Tibial nerve (tissue), 4 donors: Measurements from ENCODE around the gene FBXL16. TPM values are rescaled to one million over a fixed set of nuclear protein-coding genes. Genes with fewer than 3 reads are reported as not detected.

Source experiments
- DNase-seq, 2 donors: peaks; one replicate each; pipeline ENCODE4 v3.0.0-alpha.2; 2019; ENCODE audit warnings: low spot score in 2 of 2
- H3K27ac ChIP-seq, 4 donors: fragments of 200-600 bp; sonication (generic) in 3 of 4; one replicate each; pipeline ENCODE4 v1.5.1; 2017 to 2019; ENCODE audit warnings: mild to moderate bottlenecking in 1 of 4
- H3K27me3 ChIP-seq, 2 donors: fragments of 200-600 bp; sonication (generic) in 1 of 2; one replicate each; pipeline versions ENCODE4 v1.5.1 to v1.6.0; 2017 to 2019
- H3K36me3 ChIP-seq, 3 donors: fragments of 200-600 bp; sonication (generic); one replicate each; pipeline ENCODE4 v1.5.1; 2018 to 2019
- H3K4me1 ChIP-seq, 4 donors: fragments of 200-600 bp; sonication (generic) in 3 of 4; one replicate each; pipeline ENCODE4 v1.5.1; 2017 to 2019
- H3K4me3 ChIP-seq, 4 donors: fragments of 200-600 bp; sonication (generic) in 3 of 4; one replicate each; pipeline ENCODE4 v1.5.1; 2017 to 2019; ENCODE audit warnings: mild to moderate bottlenecking in 1 of 4, moderate library complexity in 1 of 4
- H3K9me3 ChIP-seq, 4 donors: fragments of 200-600 bp; sonication (generic) in 3 of 4; one replicate each; pipeline ENCODE4 v1.5.1; 2017 to 2019
- CTCF ChIP-seq, 5 experiments: fragments of 200-600 bp in 3 of 5; fragments of 450-650 bp in 2 of 5; sonication (generic) in 3 of 5; IDR thresholded peaks; one replicate each; pipeline ENCODE4 v1.5.1; 2016 to 2019; ENCODE audit warnings: antibody characterized with exemption in 5 of 5, mild to moderate bottlenecking in 3 of 5, moderate library complexity in 2 of 5
- EP300 ChIP-seq, 2 donors: sonication (generic); formaldehyde crosslinking; IDR thresholded peaks; one replicate each; pipeline ENCODE4 v1.6.1; 2017; ENCODE audit warnings: antibody characterized with exemption in 2 of 2, mild to moderate bottlenecking in 1 of 2
- POLR2A ChIP-seq, 2 donors: fragments of 450-650 bp; IDR thresholded peaks; one replicate each; pipeline ENCODE4 v1.6.1; 2017; ENCODE audit warnings: antibody characterized with exemption in 2 of 2, mild to moderate bottlenecking in 2 of 2, moderate library complexity in 2 of 2
- WGBS, 2 donors: methylation state at CpG; one replicate each; pipeline ENCODE4 v1.1.5; 2018; 5-methylcytosine and 5-hydroxymethylcytosine counted together
- total RNA-seq, 4 donors: library from RNA; depleted of rRNA; stranded (reverse); fragments of >200 nt; gene quantifications; one replicate each; pipeline ENCODE4 v1.1.0, GENCODE V29; 2016

Gene FBXL16
- total RNA-seq, 4 donors from 2014 or later, result 1.5 to 5.7 (median 3.5) TPM

DNA sequence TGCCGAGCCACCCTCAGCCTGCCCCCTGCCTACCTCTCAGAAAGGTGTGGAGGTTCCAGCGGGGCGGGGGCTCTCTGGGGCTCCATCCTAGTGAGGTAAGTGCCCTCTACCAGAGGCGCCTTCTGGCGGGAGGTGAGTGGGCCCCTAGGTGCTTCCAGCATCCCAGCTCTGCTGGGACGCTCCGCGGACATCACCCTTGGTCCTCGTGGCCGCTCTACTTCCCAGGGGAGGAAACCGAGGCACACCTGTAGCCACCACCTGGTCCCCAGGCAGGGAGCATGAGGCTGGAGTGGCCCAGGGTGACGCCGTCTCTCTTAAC lies 62.6 kb downstream of the FBXL16 start:
- Histone ChIP-seq H3K4me1 (peaks cover 0 to 58% (median 24%) of the 10 kb centered on the region in 4 donors), H3K4me3 (peak overlapping the region in 3 of 4 donors; percentile 58 to 89 (median 71)), H3K9me3 (no peaks in the 10 kb centered on the region)

More for the DNA sequence above, 62.6 kb downstream of the FBXL16 start:
- DNase-seq, result no peak
- 85 to 88% methylated on average over 4 to 10 of the region's 13 CpGs for WGBS, 2 donors
- TF ChIP-seq CTCF (IDR thresholded peaks at IDR 0.05), result no peak
- TF ChIP-seq POLR2A (IDR thresholded peaks at IDR 0.05), result no peak
- no peak for TF ChIP-seq EP300 (IDR thresholded peaks at IDR 0.05)
- Histone ChIP-seq H3K27me3 (no peaks in the 10 kb centered on the region), H3K36me3 (peaks cover 0 to 6% (median 0%) of the 10 kb centered on the region in 3 donors), H3K27ac (peak overlapping the region in 3 of 4 donors; percentile 80 to 86 (median 85))

Other genes with a start within 250 kb of the FBXL16 start
- gene CAPN15, start 178.1 kb downstream of the FBXL16 start, total RNA-seq, result 10 to 100 TPM; 19.0 to 91.5 (median 52.5) TPM
- not detected for gene PRR35, start 145.4 kb downstream of the FBXL16 start, total RNA-seq
- gene NHLRC4, start 138.8 kb downstream of the FBXL16 start, total RNA-seq, result 1 to 10 TPM in 3 of 4 donors, under 1 TPM in 1; 0.98 to 5.2 (median 1.9) TPM
- 10 to 100 TPM; 49.2 to 89.6 (median 71.8) TPM for gene PIGQ, start 135.8 kb downstream of the FBXL16 start, total RNA-seq
- 10 to 100 TPM; 21.1 to 30.6 (median 27.5) TPM for gene RAB40C, start 115.7 kb downstream of the FBXL16 start, total RNA-seq
- 1 to 10 TPM in 3 of 4 donors, under 1 TPM in 1; 0.66 to 3.9 (median 1.8) TPM for gene WFIKKN1, start 74.8 kb downstream of the FBXL16 start, total RNA-seq
- gene METTL26, start 69.5 kb downstream of the FBXL16 start, total RNA-seq, result 100 to 1,000 TPM; 147 to 204 (median 176) TPM
- 10 to 100 TPM; 20.8 to 37.7 (median 32.4) TPM for gene MCRIP2, start 64.0 kb downstream of the FBXL16 start, total RNA-seq
- gene WDR90, start 56.4 kb downstream of the FBXL16 start, total RNA-seq, result 10 to 100 TPM; 26.9 to 83.7 (median 54.1) TPM
- 100 to 1,000 TPM in 3 of 4 donors, 10 to 100 TPM in 1; 68.6 to 188 (median 106) TPM for gene RHOT2, start 37.7 kb downstream of the FBXL16 start, total RNA-seq
- gene RHBDL1, start 30.1 kb downstream of the FBXL16 start, total RNA-seq, result 1 to 10 TPM in 3 of 4 donors, under 1 TPM in 1; 0.90 to 3.5 (median 1.9) TPM
- 100 to 1,000 TPM; 152 to 213 (median 186) TPM for gene STUB1, start 25.4 kb downstream of the FBXL16 start, total RNA-seq
- 100 to 1,000 TPM in 2 of 4 donors, 10 to 100 TPM in 2; 83.1 to 119 (median 101) TPM for gene JMJD8, start 21.5 kb downstream of the FBXL16 start, total RNA-seq
- 10 to 100 TPM; 13.1 to 18.2 (median 15.8) TPM for gene WDR24, start 15.4 kb downstream of the FBXL16 start, total RNA-seq
- gene METRN, start 9.3 kb upstream of the FBXL16 start, total RNA-seq, result 100 to 1,000 TPM in 3 of 4 donors, 10 to 100 TPM in 1; 78.8 to 131 (median 108) TPM
- 10 to 100 TPM; 43.7 to 98.7 (median 78.6) TPM for gene ANTKMT, start 15.3 kb upstream of the FBXL16 start, total RNA-seq
- 1 to 10 TPM in 2 of 4 donors, under 1 TPM in 2; 0.63 to 7.5 (median 3.0) TPM for gene CCDC78, start 20.6 kb upstream of the FBXL16 start, total RNA-seq
- gene HAGHL, start 21.3 kb upstream of the FBXL16 start, total RNA-seq, result 10 to 100 TPM in 1 of 4 donors, 1 to 10 TPM in 3; 3.5 to 18.0 (median 6.3) TPM
- gene CIAO3, start 35.2 kb upstream of the FBXL16 start, total RNA-seq, result 10 to 100 TPM; 39.8 to 53.2 (median 45.6) TPM
- 1 to 10 TPM in 1 of 4 donors, not detected in 3; 1.5 TPM for gene MSLN, start 54.9 kb upstream of the FBXL16 start, total RNA-seq
- gene RPUSD1, start 82.6 kb upstream of the FBXL16 start, total RNA-seq, result 10 to 100 TPM in 3 of 4 donors, 1 to 10 TPM in 1; 8.5 to 18.3 (median 12.5) TPM
- gene CHTF18, start 82.8 kb upstream of the FBXL16 start, total RNA-seq, result 10 to 100 TPM in 3 of 4 donors, 1 to 10 TPM in 1; 6.1 to 57.5 (median 17.7) TPM
- gene GNG13, start 94.9 kb upstream of the FBXL16 start, total RNA-seq, result not detected